ENCODE results near the gene ENSA.

Gene ENSA

GRCh38 chr1:150579945-150580642 lies 49.3 kb downstream of the ENSA start:
- peak overlapping the region; percentile 73 for H2AFZ ChIP-seq (ENCODE audit: low read depth)

GRCh38 chr1:150579110-150579944 lies 50.1 kb downstream of the ENSA start, which contains the start of gene MCL1:
Gene MCL1, minus strand, starts transcription at chr1:150579610. Its CDS starts 80 bp downstream, at chr1:150579530.
- peaks cover 46% of the 10 kb centered on the region for H3K4me1 ChIP-seq (ENCODE audit: low read depth, poor library complexity, severe bottlenecking)
- peak; percentile 39; the same call in 1 of the 2 replicates for TF ChIP-seq CTCF (conservative IDR thresholded peaks at IDR 0.05; ENCODE audit: low read depth, low read length)
- H3K79me2 ChIP-seq (ENCODE audit: insufficient read depth, low read depth): peaks cover 56% of the 10 kb centered on the region
- H3K9ac ChIP-seq: peak within 1 kb of the TSS; percentile 92
- peak within 1 kb of the TSS; percentile 99 for H3K4me2 ChIP-seq
- H3K4me3 ChIP-seq (IDR thresholded peaks at IDR 0.05; ENCODE audit: insufficient read depth, low read depth, low read length): peak within 1 kb of the TSS; percentile 98
- H3K27ac ChIP-seq: peak within 1 kb of the TSS; percentile 78
- peak within 1 kb of the TSS; percentile 73 for H2AFZ ChIP-seq (ENCODE audit: low read depth)
- H3K36me3 ChIP-seq (ENCODE audit: insufficient read depth): peaks cover 41% of the 10 kb centered on the region
- H4K20me1 ChIP-seq (ENCODE audit: insufficient read depth): peaks cover 47% of the 10 kb centered on the region
- no peaks in the 10 kb centered on the region for H3K27me3 ChIP-seq (ENCODE audit: insufficient read depth, low read depth)

More at GRCh38 chr1:150579945-150580642, 49.3 kb downstream of the ENSA start:
- Histone ChIP-seq H3K27ac (peak overlapping the region; percentile 78), H3K36me3 (ENCODE audit: insufficient read depth) (peaks cover 33% of the 10 kb centered on the region), H3K79me2 (ENCODE audit: insufficient read depth, low read depth) (peaks cover 49% of the 10 kb centered on the region), H3K4me3 (IDR thresholded peaks at IDR 0.05; ENCODE audit: insufficient read depth, low read depth, low read length) (peak overlapping the region; percentile 47), H3K4me2 (peak overlapping the region; percentile 57), H3K9ac (peak overlapping the region; percentile 92), H3K27me3 (ENCODE audit: insufficient read depth, low read depth) (no peaks in the 10 kb centered on the region), H4K20me1 (ENCODE audit: insufficient read depth) (peaks cover 39% of the 10 kb centered on the region), H3K4me1 (ENCODE audit: low read depth, poor library complexity, severe bottlenecking) (peaks cover 38% of the 10 kb centered on the region)
- TF ChIP-seq CTCF (conservative IDR thresholded peaks at IDR 0.05; ENCODE audit: low read depth, low read length): no peak

GRCh38 chr1:150578272-150579109 lies 50.9 kb downstream of the ENSA start:
- no peak for TF ChIP-seq CTCF (conservative IDR thresholded peaks at IDR 0.05; ENCODE audit: low read depth, low read length)
- Histone ChIP-seq H4K20me1 (ENCODE audit: insufficient read depth) (peaks cover 49% of the 10 kb centered on the region), H3K4me2 (peak overlapping the region; percentile 99), H3K9ac (peak overlapping the region; percentile 92), H3K27ac (peak overlapping the region; percentile 78), H3K27me3 (ENCODE audit: insufficient read depth, low read depth) (no peaks in the 10 kb centered on the region), H3K79me2 (ENCODE audit: insufficient read depth, low read depth) (peaks cover 65% of the 10 kb centered on the region), H3K4me3 (IDR thresholded peaks at IDR 0.05; ENCODE audit: insufficient read depth, low read depth, low read length) (peak overlapping the region; percentile 98), H3K4me1 (ENCODE audit: low read depth, poor library complexity, severe bottlenecking) (peaks cover 54% of the 10 kb centered on the region), H3K36me3 (ENCODE audit: insufficient read depth) (peaks cover 49% of the 10 kb centered on the region), H2AFZ (ENCODE audit: low read depth) (peak overlapping the region; percentile 25; the same call in 1 of the 2 replicates)

All from KMS-11 (cell line).